Measurements from ENCODE around the gene PREP. TPM values are rescaled to one million over a fixed set of nuclear protein-coding genes. Genes with fewer than 3 reads are reported as not detected.
"Not testable (repeated sequence)": the region's sequence is repeated elsewhere in the genome, so short reads cannot be mapped to it uniquely, and the experiment has no call there.

PREP gene
- total RNA-seq, 1 experiment from 2014 or later: 9.0 TPM

- DNase-seq (ENCODE audit: low spot score): no peak
Observed at GRCh38 chr6:105345506-105345905, 57.4 kb downstream of the PREP start.

GRCh38 chr6:105344881-105345370 lies 58.0 kb downstream of the PREP start:
- DNase-seq (ENCODE audit: low spot score): no peak

GRCh38 chr6:105338350-105338983 lies 64.4 kb downstream of the PREP start:
- DNase-seq (ENCODE audit: low spot score): not testable (repeated sequence)

GRCh38 chr6:105336986-105337385 lies 65.9 kb downstream of the PREP start:
- no peak for DNase-seq (ENCODE audit: low spot score)

- DNase-seq (ENCODE audit: low spot score): no peak
Observed at GRCh38 chr6:105332576-105332975, 70.3 kb downstream of the PREP start.

- no peak for DNase-seq (ENCODE audit: low spot score)
Observed at GRCh38 chr6:105331927-105332326, 71.0 kb downstream of the PREP start.

- no peak for DNase-seq (ENCODE audit: low spot score)
Observed at GRCh38 chr6:105330913-105331312, 72.0 kb downstream of the PREP start.

- DNase-seq (ENCODE audit: low spot score): no peak
Observed at GRCh38 chr6:105330364-105330763, 72.5 kb downstream of the PREP start.

GRCh38 chr6:105326833-105327770 lies 75.8 kb downstream of the PREP start:
- peak; percentile 84 for DNase-seq (ENCODE audit: low spot score)

GRCh38 chr6:105326216-105326615 lies 76.7 kb downstream of the PREP start:
- DNase-seq (ENCODE audit: low spot score): peak; percentile 74

GRCh38 chr6:105324386-105324950 lies 78.4 kb downstream of the PREP start:
- peak; percentile 33 for DNase-seq (ENCODE audit: low spot score)

GRCh38 chr6:105322499-105323225 lies 80.2 kb downstream of the PREP start:
- no peak for DNase-seq (ENCODE audit: low spot score)

- DNase-seq (ENCODE audit: low spot score): no peak
Observed at GRCh38 chr6:105321728-105322127, 81.2 kb downstream of the PREP start.

GRCh38 chr6:105321207-105321606 lies 81.7 kb downstream of the PREP start:
- DNase-seq (ENCODE audit: low spot score): no peak

GRCh38 chr6:105320765-105321164 lies 82.1 kb downstream of the PREP start:
- no peak for DNase-seq (ENCODE audit: low spot score)

- DNase-seq (ENCODE audit: low spot score): no peak
Observed at GRCh38 chr6:105320271-105320670, 82.6 kb downstream of the PREP start.

GRCh38 chr6:105319331-105319730 lies 83.6 kb downstream of the PREP start:
- DNase-seq (ENCODE audit: low spot score): no peak

GRCh38 chr6:105318660-105319059 lies 84.2 kb downstream of the PREP start:
- peak; percentile 58 for DNase-seq (ENCODE audit: low spot score)

- DNase-seq (ENCODE audit: low spot score): no peak
Observed at GRCh38 chr6:105317607-105318533, 85.0 kb downstream of the PREP start.

- no peak for DNase-seq (ENCODE audit: low spot score)
Observed at GRCh38 chr6:105313211-105313610, 89.7 kb downstream of the PREP start.

- DNase-seq (ENCODE audit: low spot score): no peak
Observed at GRCh38 chr6:105310947-105311346, 91.9 kb downstream of the PREP start.
